Ovary (tissue), 3 donors: ENCODE results near the gene KCNE5.

ENCODE experiments used
- CTCF ChIP-seq, 3 donors: fragments of 450-650 bp in 2 of 3; fragments of 200-600 bp in 1 of 3; IDR thresholded peaks; one replicate each; pipeline versions ENCODE4 v1.5.1 to v1.8.0; 2016 to 2022; ENCODE audit warnings: antibody characterized with exemption in 3 of 3, mild to moderate bottlenecking in 1 of 3
- EP300 ChIP-seq: sonication (generic); formaldehyde crosslinking; IDR thresholded peaks from one replicate; pipeline ENCODE4 v1.6.1; 2017; ENCODE audit warnings: antibody characterized with exemption
- POLR2A ChIP-seq: fragments of 450-650 bp; IDR thresholded peaks from one replicate; pipeline ENCODE4 v1.6.1; 2017; ENCODE audit warnings: antibody characterized with exemption, mild to moderate bottlenecking, moderate library complexity
- donor health status: DM: no; HTN: no; CAD: no.

- TF ChIP-seq CTCF (IDR thresholded peaks at IDR 0.05) = no peak
- TF ChIP-seq POLR2A = no peak
- TF ChIP-seq EP300 = no peak
Measured at GRCh38 chrX:109577055-109577454, 47.9 kb downstream of the KCNE5 start.
